GM21723 (cell line): ENCODE measurements around the gene IL3RA.
"Not testable (repeated sequence)": the region's sequence is repeated elsewhere in the genome, so short reads cannot be mapped to it uniquely, and the experiment has no call there.

Experiments used
- ATAC-seq: cut with Tn5 transposase; IDR thresholded peaks from one replicate; pipeline ENCODE4 v1.9.1; 2021; ENCODE audit warnings: mild to moderate bottlenecking, moderate library complexity; ENCODE audit not compliant: unreplicated experiment

IL3RA gene

GRCh38 chrX:1397001-1397400, 60.4 kb downstream of the IL3RA start:
- no peak for ATAC-seq

- no peak for ATAC-seq
Observed at GRCh38 chrX:1397441-1398270, 61.1 kb downstream of the IL3RA start.

DNA sequence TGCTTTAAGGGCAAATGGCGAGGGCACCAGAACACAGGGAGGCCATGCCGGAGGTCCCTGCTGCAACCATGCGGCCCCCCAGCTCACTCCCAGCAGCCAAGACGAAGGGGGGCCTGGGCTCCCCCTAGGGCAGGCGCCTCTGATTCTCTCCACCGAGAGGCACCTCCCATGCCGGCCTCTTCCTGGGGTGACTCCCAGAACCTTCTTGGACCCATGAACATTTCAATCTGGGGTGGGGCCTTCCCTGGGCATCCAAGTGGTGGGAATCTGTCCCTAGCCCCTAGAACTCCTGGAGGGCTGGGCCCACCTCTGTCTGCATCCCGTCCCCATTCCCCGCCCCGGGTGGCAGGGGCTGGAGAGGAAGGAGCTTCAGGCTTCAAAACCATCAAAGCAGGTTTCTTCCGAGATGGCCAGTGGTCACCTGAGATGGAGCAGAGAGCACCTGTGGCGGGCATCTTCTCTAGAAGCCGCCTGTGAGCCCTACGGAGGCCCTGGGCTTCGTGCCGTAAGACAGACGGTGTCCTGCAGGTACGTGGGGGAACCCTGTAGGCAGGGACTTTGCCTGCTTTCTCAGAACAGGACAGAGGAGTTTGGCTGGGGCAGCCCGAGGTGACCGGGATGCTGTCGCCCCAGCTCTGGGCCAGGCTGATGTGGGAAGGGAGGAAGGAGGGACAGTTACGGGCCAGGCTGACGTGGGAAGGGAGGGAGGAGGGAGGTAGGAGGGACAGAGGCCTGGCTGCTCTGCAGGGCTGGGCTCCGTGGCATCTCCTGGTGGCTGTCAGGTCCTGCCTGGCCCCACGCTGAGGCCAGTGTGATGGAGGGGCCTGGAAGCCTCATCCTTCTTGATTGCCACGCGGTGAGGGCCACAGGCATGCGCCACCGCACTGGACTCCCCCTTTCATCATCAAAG, 62.1 kb downstream of the IL3RA start:
- no peak for ATAC-seq

- no peak for ATAC-seq
Observed at GRCh38 chrX:1400049-1400448, 63.5 kb downstream of the IL3RA start.

- ATAC-seq: no peak
Observed at GRCh38 chrX:1400742-1401471, 64.3 kb downstream of the IL3RA start.

DNA sequence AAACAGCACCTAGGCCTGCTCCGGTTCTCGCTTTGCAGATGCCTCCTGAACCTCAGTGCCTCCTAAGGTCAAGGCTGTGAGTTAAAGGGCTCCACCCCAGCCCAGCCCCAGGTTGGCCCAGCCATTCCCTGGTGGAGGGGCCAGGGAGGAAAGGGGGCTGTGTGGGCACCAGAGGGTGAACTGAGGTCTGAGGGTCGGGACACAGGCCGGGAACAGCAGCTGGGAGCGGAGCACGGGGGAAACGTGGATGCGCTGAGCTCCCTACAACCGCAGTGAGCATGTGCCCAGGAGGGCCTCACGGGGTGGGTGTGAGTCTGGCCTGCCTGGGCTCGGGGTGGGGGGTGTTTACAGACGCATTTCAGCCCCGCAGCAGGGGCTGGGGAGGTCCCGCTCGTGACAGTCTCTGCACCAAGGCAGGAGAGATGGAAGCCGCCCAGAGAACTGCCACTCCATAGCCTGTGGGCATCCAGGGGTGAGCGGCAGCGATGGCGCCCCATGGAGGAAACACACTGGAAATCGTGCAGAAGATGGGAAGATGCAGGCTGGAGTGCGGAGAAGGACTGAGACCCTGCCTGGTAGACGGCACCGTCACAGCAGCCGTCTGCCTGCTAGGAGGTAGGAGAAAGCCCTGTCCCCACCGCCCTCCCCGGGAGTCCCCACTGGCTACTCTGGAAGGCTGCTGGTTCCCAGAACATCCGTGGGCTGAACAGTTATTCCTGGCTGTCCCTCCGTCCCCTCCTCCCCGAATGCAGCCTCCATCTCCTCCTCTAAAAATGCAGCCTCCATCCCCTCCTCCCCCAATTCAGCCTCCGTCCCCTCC, 65.2 kb downstream of the IL3RA start:
- no peak for ATAC-seq

DNA sequence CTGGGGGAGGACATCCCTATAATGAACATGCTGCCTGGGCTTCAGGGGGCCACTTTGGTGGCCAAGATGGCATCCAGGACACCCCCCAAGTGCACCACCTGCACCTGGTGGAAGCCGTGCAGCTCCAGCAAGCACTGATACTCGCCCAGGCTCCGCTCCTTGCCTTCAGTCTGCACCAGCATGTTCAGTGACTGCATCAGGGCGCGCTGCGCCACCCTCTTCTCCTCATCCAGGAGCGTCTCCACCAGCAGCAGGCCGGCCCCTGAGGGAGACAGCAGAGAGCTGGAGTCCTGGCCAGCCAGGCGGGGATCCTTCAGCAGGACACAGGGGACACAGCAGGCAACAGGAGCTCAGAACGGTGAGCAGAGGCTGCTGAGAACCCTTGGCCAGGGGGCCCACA, 66.6 kb downstream of the IL3RA start:
- ATAC-seq: no peak

DNA sequence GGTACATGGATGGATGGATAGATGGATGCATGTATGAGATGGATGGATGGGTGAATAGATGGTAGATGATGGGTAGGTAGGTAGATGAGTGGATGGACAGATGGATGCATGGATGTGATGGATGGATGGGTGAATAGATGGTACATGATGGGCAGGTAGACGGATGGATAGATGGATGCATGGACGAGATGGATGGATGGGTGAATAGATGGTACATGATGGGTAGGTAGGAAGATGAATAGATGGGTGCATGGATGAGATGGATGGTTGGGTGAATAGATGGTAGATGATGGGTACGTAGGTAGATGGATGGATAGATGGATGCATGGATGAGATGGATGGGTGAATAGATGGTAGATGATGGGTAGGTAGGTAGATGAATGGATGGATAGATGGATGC, 67.3 kb downstream of the IL3RA start:
- ATAC-seq: not testable (repeated sequence)

DNA sequence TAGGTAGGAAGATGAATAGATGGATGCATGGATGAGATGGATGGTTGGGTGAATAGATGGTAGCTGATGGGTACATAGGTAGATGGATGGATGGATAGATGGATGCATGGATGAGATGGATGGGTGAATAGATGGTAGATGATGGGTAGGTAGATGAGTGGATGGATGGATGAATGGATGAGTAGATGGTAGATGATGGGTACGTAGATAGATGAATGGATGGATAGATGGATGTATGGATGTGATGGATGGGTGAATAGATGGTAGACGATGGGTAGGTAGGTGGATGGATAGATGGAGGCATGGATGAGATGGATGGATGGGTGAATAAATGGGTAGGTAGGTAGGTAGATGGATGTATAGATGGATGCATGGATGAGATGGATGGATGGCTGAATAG, 69.2 kb downstream of the IL3RA start:
- not testable (repeated sequence) for ATAC-seq

DNA sequence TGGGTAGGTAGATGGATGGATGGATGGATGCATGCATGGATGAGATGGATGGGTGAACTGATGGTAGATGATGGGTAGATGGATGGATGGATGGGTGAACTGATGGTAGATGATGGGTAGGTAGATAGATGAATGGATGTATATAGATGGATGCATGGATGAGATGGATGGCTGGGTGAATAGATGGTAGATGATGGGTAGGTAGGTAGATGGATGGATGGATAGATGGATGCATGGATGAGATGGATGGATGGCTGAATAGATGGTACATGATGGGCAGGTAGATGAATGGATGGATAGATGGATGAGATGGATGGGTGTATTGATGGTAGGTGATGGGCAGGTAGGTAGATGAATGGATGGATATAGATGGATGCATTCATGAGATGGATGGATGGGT, 70.5 kb downstream of the IL3RA start:
- no peak for ATAC-seq

GRCh38 chrX:1411326-1411725, 74.7 kb downstream of the IL3RA start:
- no peak for ATAC-seq

DNA sequence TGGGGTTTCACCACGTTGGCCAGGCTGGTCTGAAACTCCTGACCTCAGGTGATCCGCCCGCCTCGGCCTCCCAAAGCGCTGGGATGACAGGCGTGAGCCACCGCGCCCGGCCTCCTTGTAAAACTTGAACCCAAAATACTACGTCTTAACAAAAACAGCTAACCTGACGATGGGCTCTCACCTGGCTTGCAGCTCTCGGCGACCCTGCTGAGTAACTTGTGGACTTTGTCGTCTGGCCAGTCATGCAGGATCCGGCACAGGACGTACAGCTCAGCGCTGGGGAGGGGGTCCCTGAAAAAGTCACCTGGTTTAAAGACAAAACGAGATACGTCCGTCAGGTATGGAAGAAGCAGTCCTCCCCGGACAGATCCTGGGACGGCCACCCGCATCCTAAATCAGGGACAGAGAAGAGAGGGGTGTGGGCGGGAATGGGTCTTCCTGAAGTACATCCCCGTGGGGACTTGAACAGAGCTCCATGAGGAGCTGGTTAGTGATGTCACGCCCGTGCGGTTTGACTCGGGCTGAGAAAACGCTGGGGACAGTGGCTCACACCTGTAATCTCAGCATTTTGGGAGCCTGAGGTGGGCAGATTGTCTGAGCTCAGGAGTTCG, 76.1 kb downstream of the IL3RA start:
- no peak for ATAC-seq

DNA sequence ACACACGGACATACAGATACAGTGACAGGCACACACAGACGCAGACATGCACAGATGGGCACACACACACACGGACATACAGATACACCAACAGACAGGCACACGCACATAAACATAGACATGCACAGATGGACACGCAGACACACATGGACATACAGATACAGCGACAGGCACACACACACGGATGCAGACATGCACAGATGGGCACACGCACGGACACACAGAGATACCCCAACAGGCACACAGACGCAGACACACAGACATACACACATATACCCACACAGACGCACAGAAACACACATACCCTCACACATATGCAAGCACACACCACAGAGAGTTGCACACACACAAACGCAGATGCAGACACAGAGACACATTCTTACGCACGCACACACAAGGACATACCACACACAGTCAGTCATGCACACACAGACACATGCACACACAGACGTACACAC, 79.8 kb downstream of the IL3RA start:
- ATAC-seq: no peak

DNA sequence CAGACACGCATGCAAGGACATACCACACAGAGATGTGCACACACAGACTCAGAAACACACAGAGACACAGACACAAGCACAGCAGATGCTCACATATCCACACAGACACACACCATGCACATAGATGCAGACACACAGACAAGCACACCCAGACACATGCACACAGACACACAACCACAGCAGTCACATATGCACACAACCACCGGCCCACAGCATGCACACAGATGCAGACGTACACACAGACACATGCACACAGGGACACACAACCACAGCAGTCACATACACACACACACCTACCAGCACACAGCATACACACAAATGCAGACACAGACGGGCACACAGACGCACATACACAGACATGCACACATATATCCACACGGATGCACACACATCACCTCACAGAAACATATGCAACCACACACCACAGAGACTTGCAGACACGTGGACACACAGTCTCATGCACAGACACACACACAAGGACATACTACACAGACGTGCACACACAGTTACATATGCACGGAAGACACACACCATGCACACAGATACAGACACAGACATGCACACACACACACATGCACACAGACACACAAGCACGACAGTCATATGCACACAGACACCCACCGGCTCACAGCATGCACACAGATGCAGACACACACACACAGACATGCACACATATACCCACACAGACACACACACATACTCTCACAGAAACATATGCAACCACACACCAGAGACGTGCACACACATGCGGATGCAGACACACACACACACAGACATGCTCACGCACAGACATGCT, 80.6 kb downstream of the IL3RA start:
- no peak for ATAC-seq

DNA sequence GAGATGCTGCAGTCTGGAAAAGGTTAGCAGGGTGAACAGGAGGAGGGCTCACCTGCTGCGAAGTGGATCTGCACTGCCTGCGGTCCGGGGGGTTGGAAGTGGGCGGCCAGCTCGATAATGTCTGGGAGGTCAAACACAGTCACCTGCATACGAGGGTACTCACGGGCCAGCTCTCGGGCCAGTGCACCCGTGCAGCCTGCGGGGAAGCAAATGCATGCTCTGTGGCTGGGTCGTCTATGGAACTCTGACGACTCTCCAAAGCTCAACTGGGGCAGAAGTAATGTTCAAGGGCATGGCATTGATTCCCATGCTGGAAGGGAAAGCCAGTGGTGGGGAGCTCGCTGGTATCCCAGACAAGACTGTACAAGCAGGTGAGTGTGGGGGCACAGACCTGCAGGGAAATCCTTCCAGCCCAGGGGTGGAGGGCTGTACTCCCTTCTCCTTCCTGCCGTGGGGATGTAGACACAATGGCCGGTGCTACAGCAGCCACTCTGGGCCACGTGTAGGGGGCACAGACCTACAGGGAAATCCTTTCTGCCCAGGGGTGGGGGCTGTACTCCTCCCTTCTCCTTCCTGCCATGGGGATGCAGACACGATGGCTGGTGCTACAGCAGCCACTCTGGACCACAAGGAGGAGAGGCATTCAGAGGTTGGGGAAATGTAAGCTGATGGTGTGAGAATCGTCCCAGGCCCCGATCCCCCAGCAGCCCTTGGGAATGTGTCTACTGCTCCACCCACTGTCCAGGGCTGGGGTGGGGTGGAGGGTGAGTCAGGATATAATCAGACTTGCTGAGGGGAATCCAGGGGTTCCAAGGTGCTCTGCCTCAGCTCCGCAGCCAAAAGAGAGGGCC, 81.6 kb downstream of the IL3RA start:
- no peak for ATAC-seq

GRCh38 chrX:1418901-1419544, 82.4 kb downstream of the IL3RA start:
- ATAC-seq: no peak

GRCh38 chrX:1419545-1420355, 83.2 kb downstream of the IL3RA start:
- no peak for ATAC-seq
